BE2C (cell line): Measurements from ENCODE around the gene KCNJ6.
A peak's percentile ranks its signal among the peaks of the same experiment; 100 is the strongest.

ENCODE experiments used
- DNase-seq: peaks from one replicate; pipeline ENCODE4 v3.0.0-alpha.2; 2020
- H3K27me3 ChIP-seq: fragments of 250-450 bp; sonication (Bioruptor Pico); 2 replicates; pipeline ENCODE4 v1.5.1; 2020; ENCODE audit warnings: mild to moderate bottlenecking
- H3K36me3 ChIP-seq: fragments of 250-450 bp; sonication (Bioruptor Pico); 2 replicates; pipeline ENCODE4 v1.5.1; 2020; ENCODE audit warnings: mild to moderate bottlenecking
- H3K4me1 ChIP-seq: fragments of 250-450 bp; sonication (Bioruptor Pico); 2 replicates; pipeline ENCODE4 v1.5.1; 2020
- H3K4me3 ChIP-seq: 2 replicates; pipeline ENCODE4 v1.5.1; 2011; ENCODE audit warnings: low read depth, low read length
- H3K9me3 ChIP-seq: fragments of 250-450 bp; sonication (Bioruptor Pico); 2 replicates; pipeline ENCODE4 v1.5.1; 2020
- TF ChIP-seq, protein P1 (sequence below): IDR thresholded peaks from 2 replicates; pipeline ENCODE4 v1.5.1; 2012; ENCODE audit warnings: mild to moderate bottlenecking, low read depth, low read length

KCNJ6 gene

GRCh38 chr21:37566790-37567615 lies 349.3 kb downstream of the KCNJ6 start:
- no peak for DNase-seq
- no peaks in the 10 kb centered on the region for H3K4me1 ChIP-seq
- H3K4me3 ChIP-seq: no peak overlapping the region
- H3K27me3 ChIP-seq: no peaks in the 10 kb centered on the region
- no peaks in the 10 kb centered on the region for H3K36me3 ChIP-seq
- no peaks in the 10 kb centered on the region for H3K9me3 ChIP-seq
- TF ChIP-seq, protein P1, sequence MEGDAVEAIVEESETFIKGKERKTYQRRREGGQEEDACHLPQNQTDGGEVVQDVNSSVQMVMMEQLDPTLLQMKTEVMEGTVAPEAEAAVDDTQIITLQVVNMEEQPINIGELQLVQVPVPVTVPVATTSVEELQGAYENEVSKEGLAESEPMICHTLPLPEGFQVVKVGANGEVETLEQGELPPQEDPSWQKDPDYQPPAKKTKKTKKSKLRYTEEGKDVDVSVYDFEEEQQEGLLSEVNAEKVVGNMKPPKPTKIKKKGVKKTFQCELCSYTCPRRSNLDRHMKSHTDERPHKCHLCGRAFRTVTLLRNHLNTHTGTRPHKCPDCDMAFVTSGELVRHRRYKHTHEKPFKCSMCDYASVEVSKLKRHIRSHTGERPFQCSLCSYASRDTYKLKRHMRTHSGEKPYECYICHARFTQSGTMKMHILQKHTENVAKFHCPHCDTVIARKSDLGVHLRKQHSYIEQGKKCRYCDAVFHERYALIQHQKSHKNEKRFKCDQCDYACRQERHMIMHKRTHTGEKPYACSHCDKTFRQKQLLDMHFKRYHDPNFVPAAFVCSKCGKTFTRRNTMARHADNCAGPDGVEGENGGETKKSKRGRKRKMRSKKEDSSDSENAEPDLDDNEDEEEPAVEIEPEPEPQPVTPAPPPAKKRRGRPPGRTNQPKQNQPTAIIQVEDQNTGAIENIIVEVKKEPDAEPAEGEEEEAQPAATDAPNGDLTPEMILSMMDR: no peak

GRCh38 chr21:37565530-37566223 lies 350.6 kb downstream of the KCNJ6 start:
- DNase-seq: no peak
- H3K4me3 ChIP-seq: no peak overlapping the region
- H3K4me1 ChIP-seq: no peaks in the 10 kb centered on the region
- no peaks in the 10 kb centered on the region for H3K27me3 ChIP-seq
- no peaks in the 10 kb centered on the region for H3K9me3 ChIP-seq
- no peaks in the 10 kb centered on the region for H3K36me3 ChIP-seq
- TF ChIP-seq, protein P1: no peak

- H3K9me3 ChIP-seq: no peaks in the 10 kb centered on the region
- TF ChIP-seq, protein P1: no peak
- DNase-seq: no peak
- no peaks in the 10 kb centered on the region for H3K36me3 ChIP-seq
- peak overlapping the region; percentile 83 for H3K4me3 ChIP-seq
- no peaks in the 10 kb centered on the region for H3K27me3 ChIP-seq
- no peaks in the 10 kb centered on the region for H3K4me1 ChIP-seq
Observed at GRCh38 chr21:37564924-37565529, 351.2 kb downstream of the KCNJ6 start.

DNA sequence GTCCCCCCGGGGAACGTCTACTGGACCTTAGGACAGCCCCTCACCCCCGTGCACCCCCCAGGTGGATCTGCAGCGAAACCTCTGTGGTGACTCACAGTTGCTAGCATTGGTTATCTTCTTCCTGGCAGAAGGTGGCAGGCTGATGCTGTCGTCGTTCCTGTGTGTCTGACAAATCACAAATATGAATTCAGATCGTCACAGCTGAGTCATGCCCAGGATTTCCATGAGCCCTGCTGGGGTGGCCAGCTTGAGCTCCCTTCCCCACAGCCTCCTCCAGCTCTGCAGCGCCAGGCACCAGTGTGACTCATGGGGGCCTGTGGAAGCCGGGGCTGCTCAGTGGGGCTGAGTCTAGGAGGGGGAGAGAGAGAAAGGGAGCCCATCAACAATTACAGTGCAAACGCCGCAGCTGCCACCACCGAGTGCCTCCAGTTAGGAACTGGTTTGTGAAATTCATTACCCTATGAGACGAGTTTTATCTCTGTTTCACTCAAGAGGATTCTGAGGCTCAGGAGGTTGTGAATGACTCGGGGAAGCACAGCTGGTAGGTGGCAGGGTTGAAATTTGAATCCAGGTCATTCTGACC lies 351.8 kb downstream of the KCNJ6 start:
- H3K9me3 ChIP-seq: no peaks in the 10 kb centered on the region
- peak; percentile 92 for DNase-seq

GRCh38 chr21:37563641-37564340 lies 352.5 kb downstream of the KCNJ6 start:
- H3K36me3 ChIP-seq: no peaks in the 10 kb centered on the region
- no peaks in the 10 kb centered on the region for H3K9me3 ChIP-seq
- TF ChIP-seq, protein P1: peak; percentile 41
- H3K27me3 ChIP-seq: no peaks in the 10 kb centered on the region
- peak overlapping the region; percentile 83 for H3K4me3 ChIP-seq
- peak; percentile 96 for DNase-seq
- no peaks in the 10 kb centered on the region for H3K4me1 ChIP-seq

More for the DNA sequence above, 351.8 kb downstream of the KCNJ6 start:
- Histone ChIP-seq H3K36me3 (no peaks in the 10 kb centered on the region), H3K4me1 (no peaks in the 10 kb centered on the region), H3K27me3 (no peaks in the 10 kb centered on the region), H3K4me3 (peak overlapping the region; percentile 83)
- TF ChIP-seq, protein P1: no peak; the same call in 1 of the 2 replicates
